HG02884 (cell line): ENCODE data around the gene TBCC.

ENCODE experiments used
- ATAC-seq: cut with Tn5 transposase; IDR thresholded peaks from one replicate; pipeline ENCODE4 v1.9.1; 2021; ENCODE audit warnings: mild to moderate bottlenecking, moderate library complexity; ENCODE audit not compliant: unreplicated experiment

TBCC gene

DNA sequence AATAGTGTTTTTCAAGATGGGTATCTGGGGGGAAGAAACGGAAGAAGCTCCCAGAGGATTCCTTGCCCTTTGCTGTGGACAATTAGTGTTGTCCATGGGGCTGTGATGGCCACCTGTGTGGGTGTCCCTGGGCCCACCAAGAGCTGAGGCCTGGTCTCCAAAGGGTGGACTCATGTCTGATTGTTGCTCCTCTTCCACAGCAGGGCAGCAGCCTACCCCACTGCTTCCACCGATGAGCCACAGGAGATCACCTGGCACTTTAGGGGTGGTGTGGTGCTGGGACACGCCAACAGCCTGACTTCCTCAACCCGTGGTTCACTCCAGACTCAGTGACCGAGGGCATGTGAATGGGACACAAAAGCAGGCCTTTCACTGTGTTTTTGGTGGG is 48.6 kb downstream of the TBCC start:
- ATAC-seq, result no peak

DNA sequence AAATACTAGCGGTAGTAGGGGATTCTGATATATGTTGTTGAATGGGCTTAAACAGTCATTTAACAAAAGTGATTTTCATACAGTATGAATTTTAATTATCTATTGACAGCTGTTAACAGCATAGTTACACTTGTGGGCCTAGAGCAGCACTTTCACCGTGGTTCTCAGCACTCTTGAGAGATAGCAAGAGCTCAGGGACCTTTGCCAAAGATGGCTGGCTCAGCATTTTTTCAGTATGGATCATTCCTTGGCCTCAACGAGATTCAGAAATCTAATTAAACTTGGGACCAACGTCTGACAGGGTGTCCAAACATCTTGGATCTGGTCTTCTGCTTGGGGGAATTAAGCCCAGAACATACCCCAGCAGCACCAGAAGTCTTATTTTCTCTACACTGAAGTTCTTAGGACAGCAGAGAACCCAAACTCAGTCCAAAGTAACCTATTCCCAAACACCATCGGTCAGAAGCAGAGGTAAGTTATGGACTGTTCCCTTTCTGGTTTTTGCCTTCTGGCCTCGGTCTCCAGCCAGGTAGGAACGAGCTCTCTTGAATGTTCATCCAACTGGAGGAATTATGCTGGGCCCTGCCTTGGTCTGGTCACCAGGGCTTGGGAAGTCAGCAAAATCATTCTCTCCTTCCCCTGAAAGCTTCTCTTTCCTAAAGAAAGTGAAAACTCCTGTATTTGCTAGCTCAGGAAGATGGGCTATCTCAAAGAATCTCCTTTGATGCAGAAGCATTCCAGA is 49.2 kb downstream of the TBCC start:
- ATAC-seq, result no peak

DNA sequence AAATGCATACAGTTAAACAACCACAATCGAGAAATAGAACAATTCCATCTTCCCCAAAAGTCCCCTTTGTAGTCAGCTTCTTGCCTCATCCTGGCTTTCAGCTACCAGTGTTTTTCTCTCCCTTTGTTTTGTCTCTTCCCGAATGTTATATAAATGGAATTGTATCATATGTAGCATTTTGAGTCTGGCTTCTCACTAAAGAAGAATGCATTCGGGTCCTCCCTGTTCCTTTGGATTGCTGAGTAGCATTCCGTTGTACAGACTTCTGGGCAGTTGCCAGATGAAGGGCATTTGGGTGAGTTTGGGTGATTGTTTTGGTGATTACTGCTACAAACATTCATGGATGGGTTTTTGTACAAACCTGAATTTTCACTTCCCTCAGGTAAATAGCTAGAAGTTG is 51.3 kb downstream of the TBCC start:
- no peak for ATAC-seq
